NCI-H774 (cell line): ENCODE results near the gene LMAN2.

ENCODE experiments used
- DNase-seq: peaks from one replicate; lab custom pipeline; 2025; lab: John Stamatoyannopoulos, UW

Gene LMAN2

GRCh38 chr5:177351392-177352329 lies at the start of gene LMAN2:
Gene LMAN2, minus strand, starts transcription at chr5:177351668. Its CDS starts 21 bp downstream, at chr5:177351647.
- DNase-seq = peak; percentile 88

DNA sequence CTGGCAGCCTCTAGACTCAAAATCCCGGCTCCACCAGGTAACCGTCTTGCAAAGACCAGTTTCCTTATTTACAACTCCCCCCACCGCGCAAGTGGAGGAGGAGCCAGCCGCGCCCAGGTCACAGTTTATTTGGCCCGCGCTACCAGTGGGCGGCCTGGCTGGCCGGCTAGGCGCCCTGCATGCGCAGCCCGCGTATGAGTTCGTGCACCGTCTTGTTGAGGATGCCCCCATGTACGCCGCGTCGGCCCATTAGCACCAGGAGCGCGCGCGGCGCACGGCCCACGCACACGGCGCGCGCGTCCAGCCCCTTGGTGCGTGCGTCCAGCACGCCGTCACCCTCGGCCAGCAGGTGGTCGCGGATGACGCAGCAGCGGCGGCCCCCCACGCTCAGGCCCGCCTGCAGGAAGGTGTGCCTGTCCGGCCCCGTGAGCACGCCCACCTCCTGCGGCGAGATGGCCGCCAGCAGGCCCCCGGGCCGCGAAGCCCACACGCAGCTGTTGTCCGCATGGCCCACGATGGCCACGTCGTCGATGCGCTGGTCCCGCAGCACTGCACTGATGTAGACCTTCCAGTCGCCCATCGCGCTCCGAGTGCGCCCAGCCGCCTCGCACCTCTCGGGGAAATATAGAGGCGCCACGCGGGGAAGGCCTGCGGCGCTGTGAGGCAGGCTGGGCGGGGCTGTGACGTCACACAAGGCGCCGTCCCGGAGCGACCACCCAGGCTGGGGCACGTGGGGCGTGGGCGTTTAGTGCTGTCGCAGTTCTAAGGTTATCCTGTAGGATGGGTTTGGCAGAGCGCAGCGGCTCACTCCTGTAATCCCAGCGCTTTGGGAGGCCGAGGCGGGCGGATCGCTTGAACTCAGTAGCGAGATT lies 48.8 kb upstream of the LMAN2 start, which contains the start of gene PFN3:
TSS of gene PFN3 (minus strand) at position 665 of the 872 bp plus-strand sequence. CDS start at position 580, 85 bp downstream.
- DNase-seq = no peak

DNA sequence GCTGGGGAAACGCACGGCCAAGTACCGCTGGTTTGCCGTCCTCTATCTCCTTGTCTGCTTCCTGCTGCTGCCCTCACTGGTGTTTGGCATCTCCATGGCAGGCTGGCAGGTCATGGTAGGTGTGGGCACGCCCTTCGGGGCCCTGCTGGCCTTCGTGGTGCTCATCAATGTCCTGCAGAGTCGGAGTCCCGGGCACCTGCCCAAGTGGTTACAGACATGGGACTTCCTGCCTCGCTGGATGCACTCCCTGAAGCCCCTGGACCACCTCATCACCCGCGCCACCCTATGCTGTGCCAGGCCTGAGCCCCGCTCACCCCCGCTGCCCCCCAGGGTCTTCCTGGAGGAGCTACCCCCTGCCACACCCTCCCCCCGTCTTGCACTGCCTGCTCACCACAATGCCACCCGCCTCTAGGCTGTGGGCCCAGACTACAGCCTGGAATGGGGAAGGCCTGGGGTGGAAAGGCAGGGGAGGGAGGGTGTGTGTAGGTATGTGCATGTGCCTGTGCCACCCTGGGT lies 46.5 kb upstream of the LMAN2 start:
- DNase-seq = no peak

DNA sequence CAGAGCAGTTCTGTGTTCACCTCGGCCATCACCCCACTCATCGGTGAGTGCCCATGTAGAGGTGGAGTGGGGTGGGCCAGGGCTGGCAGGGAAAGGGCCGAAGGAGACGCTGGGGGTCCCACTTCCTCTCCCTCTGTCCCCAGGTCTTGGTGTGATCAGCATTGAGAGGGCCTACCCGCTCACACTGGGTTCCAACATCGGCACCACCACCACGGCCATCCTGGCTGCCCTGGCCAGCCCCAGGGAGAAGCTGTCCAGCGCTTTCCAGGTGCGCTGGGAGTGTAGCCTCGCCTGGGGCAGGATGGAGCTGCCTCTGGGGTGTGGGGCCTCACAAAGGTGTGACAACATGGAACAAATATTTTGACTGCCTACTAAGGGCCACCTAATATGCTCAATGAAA lies 45.3 kb upstream of the LMAN2 start:
- no peak for DNase-seq

DNA sequence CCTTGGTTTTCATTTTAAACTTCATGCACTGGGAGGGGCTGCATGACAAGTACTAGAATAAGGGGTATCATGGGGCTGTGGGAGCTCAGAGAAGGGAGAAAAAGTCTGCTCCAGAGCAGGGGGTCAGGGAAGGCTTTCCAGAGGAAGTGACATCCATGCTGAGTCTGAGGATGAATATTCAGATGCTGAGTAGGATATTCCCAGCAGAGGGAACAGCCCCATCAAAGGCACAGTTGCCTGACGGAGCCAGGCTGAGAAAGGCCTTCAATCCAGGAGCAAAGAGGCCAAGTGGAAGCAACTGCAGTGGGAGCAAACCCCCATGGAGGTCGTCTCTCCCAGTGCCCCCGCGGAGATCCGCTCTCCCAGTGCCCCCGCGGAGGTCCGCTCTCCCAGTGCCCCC lies 44.6 kb upstream of the LMAN2 start:
- DNase-seq = no peak

DNA sequence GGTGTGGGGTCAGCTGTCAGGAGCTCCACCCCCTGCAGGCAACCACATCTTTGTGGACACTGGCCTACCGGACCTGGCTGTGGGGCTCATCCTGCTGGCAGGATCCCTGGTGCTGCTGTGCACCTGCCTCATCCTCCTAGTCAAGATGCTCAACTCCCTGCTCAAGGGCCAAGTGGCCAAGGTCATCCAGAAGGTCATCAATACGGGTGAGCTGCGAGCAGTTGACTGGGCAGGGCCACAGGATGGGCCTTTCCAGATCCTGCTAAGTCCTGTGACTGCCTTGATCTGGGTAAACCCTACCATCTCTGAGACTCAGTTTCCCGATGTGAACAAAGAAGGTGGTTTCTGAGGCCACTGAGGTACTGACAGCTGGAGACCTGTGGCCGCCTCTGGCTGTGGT lies 42.5 kb upstream of the LMAN2 start:
- DNase-seq = no peak

GRCh38 chr5:177393206-177393765 lies 41.8 kb upstream of the LMAN2 start:
- DNase-seq = no peak

DNA sequence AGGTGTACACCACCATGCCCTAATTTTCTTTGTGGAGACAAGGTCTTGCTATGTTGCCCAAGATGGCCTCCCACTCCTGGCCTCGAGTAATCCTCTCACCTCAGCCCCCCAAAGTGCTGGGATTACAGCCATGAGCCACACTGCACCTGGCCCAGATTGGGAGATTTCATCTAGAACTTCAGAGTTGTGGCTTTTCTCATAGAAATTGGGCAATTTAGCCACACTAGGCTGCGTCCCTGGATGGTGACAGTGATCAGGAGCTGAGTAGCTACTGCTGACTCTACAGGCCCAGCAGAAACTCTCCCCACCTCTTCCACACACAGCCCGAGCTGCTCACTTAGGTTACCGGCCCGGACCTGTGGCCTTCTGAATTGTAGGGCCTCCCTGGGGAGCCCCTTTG lies 41.3 kb upstream of the LMAN2 start:
- DNase-seq = no peak

- DNase-seq = peak; percentile 76
These were observed 39.2 kb upstream of the LMAN2 start for GRCh38 chr5:177390363-177391300.

DNA sequence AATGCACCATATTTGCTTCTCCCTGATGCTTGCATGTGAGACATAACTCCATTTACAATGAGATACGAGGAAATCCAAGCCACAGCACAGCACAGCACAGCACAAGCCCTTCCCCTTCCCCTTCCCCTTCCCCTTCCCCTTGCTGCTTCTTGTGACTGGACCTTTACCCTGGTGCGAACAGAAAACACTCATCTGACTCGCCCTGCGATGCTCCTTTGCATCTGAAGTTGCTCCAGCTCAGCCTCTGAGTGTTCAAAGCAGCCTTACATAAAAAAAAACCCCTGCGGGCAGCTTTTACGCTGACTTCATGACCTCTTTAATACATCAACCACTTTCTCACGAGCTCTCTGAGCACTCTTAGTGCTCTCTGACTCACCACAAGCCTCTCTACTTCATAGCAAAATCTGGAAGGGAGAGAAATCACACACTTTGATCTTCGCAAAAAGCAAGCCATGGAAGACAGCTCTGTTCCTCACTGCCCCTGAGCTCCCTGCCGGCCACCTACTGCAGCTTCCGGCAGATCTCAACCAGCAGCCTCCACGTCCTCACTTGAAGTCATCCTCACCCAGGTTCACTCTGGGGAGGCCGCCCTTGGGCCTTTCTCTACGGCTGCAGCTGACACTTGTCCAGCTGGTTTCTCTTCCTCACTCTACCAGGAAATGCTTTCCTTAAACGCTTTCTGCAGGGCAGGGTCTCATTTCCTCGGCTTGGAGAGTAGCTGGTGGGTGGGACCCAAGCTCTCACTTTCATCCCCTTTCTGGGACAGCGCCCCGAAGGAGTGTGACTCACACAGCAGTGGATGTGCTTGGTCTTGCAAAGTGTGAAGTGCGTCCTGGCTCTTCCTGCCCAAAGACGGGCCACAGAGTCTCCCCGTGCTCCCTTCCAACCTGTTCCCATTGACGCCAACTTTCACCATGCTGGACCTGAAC lies 38.0 kb upstream of the LMAN2 start:
- no peak for DNase-seq

DNA sequence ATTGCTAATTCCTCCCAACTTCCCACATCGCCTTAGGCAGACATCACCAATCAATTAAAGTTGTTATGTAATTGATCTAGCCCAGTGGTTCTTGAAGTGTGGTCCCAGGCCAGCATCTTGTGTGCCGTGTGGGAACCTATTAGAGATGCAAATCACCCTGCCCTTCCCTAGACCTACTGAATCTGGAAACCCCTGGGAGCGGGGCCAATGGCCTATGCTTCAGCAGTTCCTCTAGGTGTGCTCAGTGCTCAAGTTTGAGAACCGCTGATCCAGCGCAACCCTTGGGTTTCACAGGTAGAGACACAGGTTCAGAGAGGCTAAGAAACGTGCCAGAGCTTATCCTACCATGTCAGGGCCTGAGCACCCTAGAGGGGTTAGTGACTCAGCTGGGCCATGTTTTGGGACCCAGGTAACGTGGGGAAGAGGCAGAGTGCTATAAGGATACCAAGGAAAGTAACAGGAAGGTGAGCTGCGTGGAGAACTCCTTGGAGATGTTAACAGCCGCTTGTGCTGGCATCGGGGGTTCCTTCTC lies 37.1 kb upstream of the LMAN2 start:
- no peak for DNase-seq

- no peak for DNase-seq
These were observed 35.9 kb upstream of the LMAN2 start for GRCh38 chr5:177387405-177387804.

GRCh38 chr5:177386542-177386941 lies 35.1 kb upstream of the LMAN2 start:
- no peak for DNase-seq

- no peak for DNase-seq
These were observed 34.3 kb upstream of the LMAN2 start for GRCh38 chr5:177385720-177386119.

DNA sequence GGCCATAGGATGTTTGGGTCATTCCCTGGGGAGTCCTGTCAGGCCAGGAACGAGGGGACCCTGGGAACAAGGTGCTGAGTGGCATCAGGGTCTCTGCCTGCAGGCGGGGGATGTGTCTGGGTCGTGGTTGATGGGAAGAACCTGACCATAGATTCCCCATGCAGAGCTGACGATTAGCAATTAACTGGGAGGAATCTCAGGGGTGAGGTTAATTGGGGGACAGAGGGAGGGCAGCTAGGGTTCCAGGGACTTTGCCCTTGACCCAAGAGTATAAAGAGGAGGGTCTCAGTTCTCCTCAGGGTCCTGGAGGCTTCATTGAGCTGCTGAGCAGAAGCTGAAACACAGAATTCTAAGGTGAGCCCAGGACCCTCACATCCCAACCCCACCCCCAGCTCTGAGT lies 32.7 kb upstream of the LMAN2 start, which contains the start of gene SLC34A1:
TSS of gene SLC34A1 (plus strand) at position 301 of the 400 bp plus-strand sequence. CDS start 1,308 bp downstream, outside the sequence.
- DNase-seq = no peak

- DNase-seq = no peak
These were observed 31.7 kb upstream of the LMAN2 start for GRCh38 chr5:177383181-177383580.

DNA sequence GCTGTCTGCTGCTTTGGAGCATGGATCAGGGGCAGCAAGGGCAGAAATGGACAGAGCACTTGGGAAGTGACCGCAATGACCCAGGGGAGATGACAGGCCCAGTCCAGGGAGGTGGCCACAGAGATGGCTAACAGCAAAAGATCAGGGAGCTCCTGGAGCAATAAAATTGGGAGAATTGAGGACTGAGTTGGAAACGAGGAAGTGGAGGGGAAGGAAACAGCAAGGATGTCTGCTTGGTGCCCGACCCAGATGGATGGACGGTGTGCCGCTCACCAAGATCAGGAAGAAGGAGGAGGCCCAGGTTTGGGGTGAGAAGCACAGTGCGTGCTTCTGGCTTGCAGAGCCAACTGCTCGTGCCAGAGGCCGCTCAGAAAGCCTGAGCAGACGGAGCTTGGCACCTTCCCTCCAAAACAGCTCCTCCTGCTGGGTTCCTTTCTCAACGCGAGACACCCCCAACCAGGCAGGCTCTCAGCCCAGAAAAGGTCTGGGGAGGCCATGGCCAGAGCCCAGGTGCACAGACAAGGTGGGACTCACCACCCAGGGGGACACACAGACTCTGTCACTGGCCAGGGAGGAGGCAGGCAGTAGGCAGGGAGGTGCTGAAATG lies 31.1 kb upstream of the LMAN2 start:
- no peak for DNase-seq

GRCh38 chr5:177380805-177381126 lies 29.3 kb upstream of the LMAN2 start:
- DNase-seq = no peak
